ENCODE data around the gene ROS1.

Gene ROS1

GRCh38 chr6:117440706-117441525 is 15.2 kb upstream of the ROS1 start:
- no peak for DNase-seq (ENCODE audit: low read depth)

DNA sequence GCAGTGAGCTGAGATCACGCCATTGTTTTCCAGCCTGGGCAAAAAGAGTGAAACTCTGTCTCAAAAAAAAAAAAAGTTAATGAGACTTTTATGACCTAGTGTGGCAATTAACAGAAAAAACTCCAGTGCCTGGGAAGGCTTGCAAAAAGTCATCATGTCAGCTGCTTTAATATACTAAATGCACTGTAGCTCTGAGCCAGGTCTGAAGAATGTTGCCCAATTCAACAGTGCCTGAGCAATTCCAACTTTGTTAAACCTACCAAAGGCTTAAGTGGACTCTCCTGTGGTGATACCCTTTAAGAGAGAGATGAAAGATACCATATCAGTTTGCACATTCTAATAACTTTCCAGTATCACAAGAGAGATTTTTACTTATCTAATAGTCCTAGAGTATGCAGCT is 6.5 kb upstream of the ROS1 start:
- no peak for DNase-seq (ENCODE audit: low read depth)

GRCh38 chr6:117423754-117424153 is 2.0 kb downstream of the ROS1 start:
- no peak for DNase-seq (ENCODE audit: low read depth)

GRCh38 chr6:117418320-117418719 is 7.4 kb downstream of the ROS1 start:
- no peak for DNase-seq (ENCODE audit: low read depth)

GRCh38 chr6:117417851-117418250 is 7.9 kb downstream of the ROS1 start:
- no peak for DNase-seq (ENCODE audit: low read depth)

DNA sequence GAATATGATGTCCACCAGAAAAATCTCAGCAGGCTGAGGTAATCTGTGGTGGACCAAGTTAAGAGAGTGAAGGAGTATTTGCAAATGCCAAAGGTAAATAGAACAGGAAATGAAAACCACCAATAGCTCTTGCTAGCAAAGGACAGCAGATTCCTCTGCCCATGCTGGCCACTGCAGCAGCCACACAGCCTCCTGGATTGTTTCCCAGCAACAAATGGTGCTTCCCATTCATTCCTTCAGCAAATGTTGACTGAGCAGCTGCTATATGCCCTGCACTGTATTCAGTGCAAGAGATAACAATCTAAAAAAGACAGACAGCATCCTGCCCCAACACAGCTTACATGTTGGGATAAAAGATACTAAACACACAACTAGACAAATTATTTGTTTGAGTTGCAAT is 11.0 kb downstream of the ROS1 start:
- DNase-seq (ENCODE audit: low read depth): no peak

DNA sequence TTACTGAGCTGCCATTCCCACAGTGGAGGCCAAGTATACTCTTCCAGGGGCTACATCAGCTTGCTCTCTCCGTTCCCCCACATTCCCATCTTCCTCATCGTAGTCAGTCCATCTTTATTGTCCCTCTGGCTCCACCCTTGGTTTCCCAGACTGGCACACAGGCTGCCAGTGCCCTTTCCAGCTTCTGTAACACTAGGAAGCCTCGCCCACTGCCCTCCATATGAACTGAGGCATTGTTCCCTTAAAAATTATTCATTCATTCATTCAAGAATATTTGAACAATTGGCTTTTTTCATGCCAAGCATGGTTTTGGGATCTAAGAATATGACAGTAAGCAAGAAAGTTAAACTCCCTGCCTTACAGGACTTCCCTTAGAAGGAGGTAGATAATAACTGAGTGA is 14.3 kb downstream of the ROS1 start:
- no peak for DNase-seq (ENCODE audit: low read depth)

- no peak for DNase-seq (ENCODE audit: low read depth)
Measured at GRCh38 chr6:117409863-117410262, 15.9 kb downstream of the ROS1 start.

GRCh38 chr6:117409420-117409819 is 16.3 kb downstream of the ROS1 start:
- DNase-seq (ENCODE audit: low read depth): no peak

GRCh38 chr6:117404548-117404947 is 21.2 kb downstream of the ROS1 start:
- no peak for DNase-seq (ENCODE audit: low read depth)

GRCh38 chr6:117401799-117402198 is 23.9 kb downstream of the ROS1 start:
- DNase-seq (ENCODE audit: low read depth): no peak

- DNase-seq (ENCODE audit: low read depth): no peak
Measured at GRCh38 chr6:117399924-117400323, 25.8 kb downstream of the ROS1 start.

DNA sequence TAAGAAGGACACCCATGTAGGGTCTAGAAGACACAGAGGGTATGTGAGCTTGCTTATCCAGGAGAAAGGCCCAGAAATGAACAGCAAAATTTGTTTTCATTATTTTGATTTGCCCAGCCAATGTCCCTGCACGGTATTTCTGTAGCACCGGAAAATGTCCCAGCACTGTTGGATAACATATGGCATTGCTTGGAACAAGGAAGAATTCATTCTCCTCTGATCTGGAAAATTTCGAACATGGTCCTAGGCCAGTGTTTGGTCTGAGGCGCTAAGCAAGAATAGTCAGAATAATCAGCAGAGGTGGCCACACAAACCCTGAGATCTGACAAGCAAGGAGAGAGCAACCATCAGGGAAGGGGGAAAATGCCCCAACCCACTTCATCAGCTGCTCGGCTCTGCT is 26.6 kb downstream of the ROS1 start:
- no peak for DNase-seq (ENCODE audit: low read depth)

GRCh38 chr6:117397536-117398227 is 28.1 kb downstream of the ROS1 start:
- DNase-seq (ENCODE audit: low read depth): no peak

GRCh38 chr6:117396228-117396627 is 29.5 kb downstream of the ROS1 start:
- no peak for DNase-seq (ENCODE audit: low read depth)

DNA sequence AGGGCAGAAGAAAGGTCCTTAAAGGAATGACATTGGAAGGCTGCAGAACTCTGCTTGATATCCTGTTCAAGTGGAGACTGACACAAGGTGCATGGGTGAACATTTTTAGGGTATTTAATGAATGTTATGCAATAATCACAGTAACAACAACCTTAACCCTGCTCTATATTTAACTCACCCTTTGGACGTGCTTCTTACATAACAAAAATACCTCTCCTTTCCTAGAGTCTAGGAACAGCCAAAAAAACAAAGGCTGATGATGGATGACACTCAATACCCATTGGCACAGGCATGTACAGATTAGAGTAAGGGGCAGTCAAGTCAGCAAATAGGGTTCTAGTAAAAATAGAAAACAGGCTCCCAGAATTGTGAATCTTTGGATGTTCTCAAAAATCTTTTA is 30.6 kb downstream of the ROS1 start:
- DNase-seq (ENCODE audit: low read depth): no peak

DNA sequence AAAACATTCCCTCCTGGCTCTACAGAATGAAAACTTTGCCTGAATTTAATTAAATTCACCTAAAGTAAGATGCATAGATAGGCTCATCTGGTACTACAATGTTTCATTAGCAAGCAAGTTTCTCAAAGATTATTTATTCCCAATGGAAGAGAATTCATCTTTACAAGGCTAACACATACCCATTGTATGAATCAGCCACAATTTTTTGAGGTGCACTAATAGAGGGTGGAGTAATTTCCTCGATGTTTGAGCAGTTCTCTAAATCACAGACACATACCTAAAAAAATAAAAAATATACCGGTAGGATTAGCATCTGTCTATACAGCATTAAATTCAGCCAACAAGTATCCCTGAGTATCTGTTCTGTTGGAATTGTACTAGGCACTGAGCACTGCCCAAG is 32.7 kb downstream of the ROS1 start:
- DNase-seq (ENCODE audit: low read depth): no peak

- DNase-seq (ENCODE audit: low read depth): no peak
Measured at GRCh38 chr6:117391874-117392583, 33.7 kb downstream of the ROS1 start.

DNA sequence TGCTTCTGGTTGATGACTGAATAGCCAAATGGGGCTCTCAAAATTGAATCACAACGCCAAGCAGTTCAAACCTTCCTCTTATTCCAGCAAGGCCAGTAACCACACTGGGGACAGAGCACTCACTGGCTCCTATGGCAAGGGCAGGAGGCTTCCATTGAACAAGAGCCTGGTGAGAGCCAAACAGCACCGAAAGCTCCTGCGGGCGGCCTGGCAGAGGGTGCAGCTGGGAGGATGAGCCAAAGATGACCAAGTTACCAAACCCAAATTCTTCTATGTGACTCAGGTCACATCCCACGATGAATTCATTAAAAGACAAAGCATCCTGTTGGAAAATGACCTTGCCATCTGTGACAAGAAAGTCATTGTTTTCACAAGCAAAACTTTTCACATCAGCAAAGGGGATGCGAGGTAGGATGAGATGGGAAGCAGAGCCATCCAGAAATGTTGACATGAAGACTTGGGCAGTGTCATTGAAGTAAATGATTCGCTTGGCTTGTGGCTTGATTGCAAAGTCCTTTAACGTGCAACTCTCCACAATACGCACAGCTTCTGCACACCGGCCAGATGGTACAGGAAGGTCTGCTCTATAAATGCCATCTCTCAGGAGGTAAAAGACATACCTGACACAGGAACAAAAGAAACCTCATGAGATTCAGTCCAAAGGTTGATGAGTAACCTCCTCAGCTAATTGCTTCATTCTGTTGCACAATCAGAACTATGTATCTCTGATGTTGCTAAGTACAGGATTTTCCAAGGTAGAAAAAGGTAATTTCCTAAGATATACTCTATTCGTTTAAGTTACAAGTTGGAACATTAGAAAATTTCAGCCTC is 36.3 kb downstream of the ROS1 start:
- no peak for DNase-seq (ENCODE audit: low read depth)

DNA sequence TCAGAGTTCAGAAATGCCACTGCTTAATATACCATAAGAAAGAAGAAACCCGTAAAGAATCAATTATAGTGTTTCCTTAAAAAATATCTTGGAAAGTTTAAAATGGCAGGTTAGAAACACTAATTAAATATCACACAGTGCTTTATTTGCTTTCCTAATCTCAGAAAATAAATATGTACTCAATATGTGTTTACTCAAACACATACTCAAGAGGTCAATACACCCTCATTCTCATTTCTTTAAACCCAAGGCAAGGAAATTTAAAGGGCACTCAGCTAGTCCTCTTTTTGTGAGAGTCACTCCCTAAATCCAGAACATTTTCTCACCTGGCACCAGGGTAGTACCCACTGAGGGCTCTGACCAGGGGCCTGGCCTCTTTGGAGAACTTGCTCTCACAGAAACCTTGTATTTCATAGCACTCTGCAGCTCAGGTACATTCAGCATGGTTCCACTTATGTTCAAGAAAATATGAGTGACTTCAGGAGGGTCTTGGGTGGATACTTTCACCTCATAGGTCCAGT is 38.2 kb downstream of the ROS1 start:
- DNase-seq (ENCODE audit: low read depth): no peak

GRCh38 chr6:117384659-117385058 is 41.1 kb downstream of the ROS1 start:
- DNase-seq (ENCODE audit: low read depth): no peak

DNA sequence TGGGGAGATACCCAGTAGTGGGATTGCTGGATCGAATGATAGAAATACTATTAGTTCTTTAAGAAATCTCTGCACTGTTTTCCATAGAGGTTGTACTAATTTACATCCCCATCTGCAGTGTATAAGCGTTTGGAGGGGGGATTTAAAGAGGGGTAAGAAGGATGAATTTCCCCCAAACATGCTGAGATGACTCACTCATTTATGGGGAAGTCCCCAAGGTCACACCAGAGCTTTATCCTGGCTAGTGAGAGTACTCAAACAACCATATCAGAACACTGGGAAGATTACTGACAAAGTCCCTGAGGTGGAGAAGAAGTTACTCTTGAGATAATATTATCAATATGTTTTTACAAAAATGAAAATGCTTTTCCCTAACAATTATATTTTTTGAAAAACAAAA is 44.0 kb downstream of the ROS1 start:
- no peak for DNase-seq (ENCODE audit: low read depth)

Data from activated T-helper 9 cell treated with anti-CD3 and anti-CD28 coated beads, Interleukin-2, amount 50 U/mL, for 16 hours (primary cell).